ENCODE results near the gene OGT.

GRCh38 chrX:71619193-71619592, 86.3 kb downstream of the OGT start:
- TF ChIP-seq POLR2AphosphoS2 (IDR thresholded peaks at IDR 0.05; ENCODE audit: low read depth, low read length) = no peak
- TF ChIP-seq SIN3A (IDR thresholded peaks at IDR 0.05; ENCODE audit: low read depth, low read length) = no peak
- no peak for TF ChIP-seq ZNF24 (IDR thresholded peaks at IDR 0.05)
- TF ChIP-seq EP300 (IDR thresholded peaks at IDR 0.05; ENCODE audit: borderline replicate concordance in 1 of 2, control insufficient read depth in 1 of 2, low read depth in 2 of 2, low read length in 2 of 2) = peak; percentile 66 to 89; a peak in 2 of 4 replicates
- no peak for TF ChIP-seq CTCF (IDR thresholded peaks at IDR 0.05 in 2 of 3, conservative IDR thresholded peaks at IDR 0.05 in 1 of 3; ENCODE audit: control insufficient read depth in 2 of 3, extremely low read depth in 1 of 3, insufficient read depth in 1 of 3, low read depth in 3 of 3, low read length in 3 of 3)
- TF ChIP-seq CHD1 (IDR thresholded peaks at IDR 0.05; ENCODE audit: low read depth, low read length) = no peak

Data from GM12878 (cell line).